Heart right ventricle (tissue), 16 donors: Measurements from ENCODE around the gene RHOU. TPM values are rescaled to one million over a fixed set of nuclear protein-coding genes. Genes with fewer than 3 reads are reported as not detected.

ENCODE experiments used
- ATAC-seq, 8 donors: fragments of 200-7000 bp; cut with Tn5 transposase; one replicate each; pipeline ENCODE4 v1.9.1; 2020; ENCODE audit warnings: mild to moderate bottlenecking in 8 of 8, moderate library complexity in 8 of 8, moderate number of reproducible peaks in 1 of 8
- DNase-seq, 2 donors: peaks; one replicate each; pipeline ENCODE4 v3.0.0-alpha.2; 2020
- H3K27ac ChIP-seq, 10 donors: fragments of 200-600 bp; sonication (generic) in 2 of 10; one replicate each; pipeline versions ENCODE4 v1.5.0 to v1.8.0; 2020 to 2022; ENCODE audit warnings: mild to moderate bottlenecking in 3 of 10
- H3K27me3 ChIP-seq, 7 donors: fragments of 200-600 bp; one replicate each; pipeline ENCODE4 v1.8.0; 2021 to 2022; ENCODE audit warnings: mild to moderate bottlenecking in 2 of 7
- H3K36me3 ChIP-seq, 9 donors: fragments of 200-600 bp; sonication (generic) in 1 of 9; one replicate each; pipeline versions ENCODE4 v1.5.0 to v1.8.0; 2020 to 2022; ENCODE audit warnings: mild to moderate bottlenecking in 2 of 9
- H3K4me1 ChIP-seq, 9 donors: fragments of 200-600 bp; sonication (generic) in 1 of 9; one replicate each; pipeline versions ENCODE4 v1.5.0 to v1.8.0; 2020 to 2022; ENCODE audit warnings: mild to moderate bottlenecking in 4 of 9
- H3K4me3 ChIP-seq, 10 donors: fragments of 200-600 bp; sonication (generic) in 2 of 10; one replicate each; pipeline versions ENCODE4 v1.5.0 to v1.8.0; 2020 to 2022; ENCODE audit warnings: mild to moderate bottlenecking in 7 of 10, moderate library complexity in 2 of 10
- H3K9me3 ChIP-seq, 11 donors: fragments of 200-600 bp in 10 of 11; sonication (generic) in 2 of 11; one replicate each; pipeline versions ENCODE4 v1.5.0 to v1.8.0; 2013 to 2022; ENCODE audit warnings: mild to moderate bottlenecking in 2 of 11, control low read depth in 1 of 11, moderate library complexity in 1 of 11
- CTCF ChIP-seq, 9 donors: fragments of 200-600 bp; sonication (generic) in 2 of 9; IDR thresholded peaks; one replicate each; pipeline versions ENCODE4 v1.5.0 to v1.8.0; 2021 to 2022; ENCODE audit warnings: antibody characterized with exemption in 9 of 9, mild to moderate bottlenecking in 5 of 9, moderate library complexity in 1 of 9
- WGBS, 2 donors: extraction: QIAGEN DNeasy Blood & Tissue Kit; methylation state at CpG; one replicate each; pipeline ENCODE4 v1.1.7; 2013; ENCODE audit warnings: inconsistent platforms in 1 of 2; 5-methylcytosine and 5-hydroxymethylcytosine counted together
- intact Hi-C, 10 donors: fragments of 100-400 bp; cut with DNase I; formaldehyde crosslinking; loops; one replicate each; pipeline versions ENCODE4 v1.11.1 to v1.14.2; 2022
- polyA plus RNA-seq, 2 donors: library from polyadenylated mRNA; stranded (reverse); fragments of 200-250 nt; gene quantifications; one replicate each; pipeline ENCODE4 v1.2.3, GENCODE V29; 2013
- total RNA-seq, 10 donors: library from RNA; stranded (reverse); fragmentation: NEBNext Ultra II Directional in 3 of 10; extraction: Animal tissue kit (Norgen Biotek cat#: 25700) in 3 of 10; gene quantifications; one replicate each; pipeline versions ENCODE4 v1.2.1 to v1.2.4, GENCODE V29; 2021 to 2023
- donor health status: Arrhythmogenic right ventricular cardiomyopathy.
- donor health status: ischemic (EF 13 %, LVEDD 7.1; RV severe dilation, severe dysfunction).
- donor health status: healthy with polysubstance abuse.
- donor health status: DM: no; HTN: yes; CAD: no.
- donor health status: DM: no; HTN: no; CAD: no.
- donor health status: ischemic (EF 25% LVEDD 6.9; RV normal size, moderate dysfunction).
- donor health status: ischemic (EF 25% LVEDD 5.7; RV mildly dilated, moderate dysfunction).
- donor health status: healthy.
- donor health status: DM: yes; HTN: yes; CAD: no.
- donor health status: Ischemic cardiomyopathy.
- donor health status: ischemic (EF 35%, LVEDD 5.7; RV mildly dilated, moderate dysfunction).
- donor health status: nonischemic (EF 11% LVEDD 7.7; RV severe dilation, severe dysfunction).
- donor health status: DM: yes; HTN: yes; CAD: no.
- donor health status: PGD.
- donor health status: ischemic (EF 29% LVEDD 5.4; RV normal size, mild dysfunction).
- donor health status: nonischemic (EF 23%, LVEDD 6.1; RV moderate dilation, normal function).

The RHOU gene
- total and polyA plus RNA-seq, 12 donors, result 1.00 to 10.8 (median 3.3) TPM

- Histone ChIP-seq H3K36me3 (no peaks in the 10 kb centered on the region), H3K4me3 (no peak overlapping the region), H3K27ac (peak overlapping the region in 8 of 10 donors; percentile 16 to 41 (median 34)), H3K4me1 (peaks cover 0 to 13% (median 2%) of the 10 kb centered on the region in 9 donors), H3K27me3 (peaks cover 0 to 64% (median 6%) of the 10 kb centered on the region in 7 donors), H3K9me3 (no peaks in the 10 kb centered on the region)
- no peak for TF ChIP-seq CTCF (IDR thresholded peaks at IDR 0.05)
- intact Hi-C loops, result loop anchor here in 1 of 10 donors (2.0 kb wide), 1 partner anchor 52 kb away; the partner anchor contains the start of gene RHOU
- ATAC-seq (peak in 1 of 8 donors; percentile 63), DNase-seq (no peak)
- WGBS, 2 donors, result 63 to 67% methylated on average over 4 of the region's 4 CpGs
Measured at GRCh38 chr1:228786361-228787129, 51.3 kb downstream of the RHOU start.

DNA sequence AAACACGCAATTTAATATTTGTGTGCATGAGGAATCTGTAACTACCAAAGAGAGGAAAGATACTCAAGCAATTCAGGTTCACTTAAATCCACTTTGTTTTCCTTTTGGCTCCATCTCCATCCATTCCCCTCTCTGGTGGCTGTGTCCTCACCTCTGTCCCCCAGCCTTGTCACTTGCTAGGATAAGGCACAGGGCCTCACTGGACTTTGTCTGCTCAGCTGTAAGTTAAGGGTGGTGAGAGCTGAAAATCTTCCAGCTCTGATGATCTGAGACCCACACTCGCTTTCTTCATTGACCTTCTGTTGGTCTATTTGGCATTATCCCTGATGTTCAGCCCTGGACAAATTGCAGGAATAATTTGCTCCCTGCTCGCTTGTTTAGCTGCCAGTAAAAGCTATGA lies 56.5 kb downstream of the RHOU start:
- H3K4me1 ChIP-seq, result peaks cover 0 to 10% (median 0%) of the 10 kb centered on the region in 9 donors
- H3K36me3 ChIP-seq, result no peaks in the 10 kb centered on the region
- H3K4me3 ChIP-seq, result no peak overlapping the region
- H3K27ac ChIP-seq, result no peak overlapping the region
- peaks cover 0 to 52% (median 0%) of the 10 kb centered on the region in 7 donors for H3K27me3 ChIP-seq
- ATAC-seq (no peak), DNase-seq (no peak)
- intact Hi-C loops, result no loop called here
- WGBS, 2 donors, result 87 to 93% methylated on average over 3 of the region's 3 CpGs
- H3K9me3 ChIP-seq, result peaks cover 0 to 5% (median 0%) of the 10 kb centered on the region in 11 donors
- no peak for TF ChIP-seq CTCF (IDR thresholded peaks at IDR 0.05)

DNA sequence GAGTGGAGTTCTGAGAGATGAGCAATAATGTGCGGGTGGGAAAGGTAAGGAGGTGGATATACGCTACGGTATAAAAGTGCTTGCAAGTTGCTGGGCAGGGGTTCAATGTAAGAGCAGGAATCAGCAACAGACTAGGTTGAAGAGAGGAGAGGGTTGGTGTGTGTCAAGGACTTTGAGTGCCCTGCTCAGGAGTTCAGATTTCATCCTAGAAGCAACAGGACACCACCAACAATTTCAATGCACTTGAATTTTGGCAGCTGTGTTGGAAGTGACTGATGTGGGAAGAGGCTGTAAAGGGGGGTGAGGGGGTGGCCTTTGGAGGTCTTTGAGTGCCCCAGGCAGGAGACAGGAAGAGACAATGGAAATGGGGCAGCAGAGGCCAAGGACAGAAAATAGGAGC lies 57.3 kb downstream of the RHOU start:
- Histone ChIP-seq H3K27me3 (peaks cover 0 to 45% (median 0%) of the 10 kb centered on the region in 7 donors), H3K27ac (no peak overlapping the region), H3K36me3 (no peaks in the 10 kb centered on the region), H3K9me3 (peaks cover 0 to 9% (median 0%) of the 10 kb centered on the region in 11 donors), H3K4me3 (no peak overlapping the region), H3K4me1 (peaks cover 0 to 4% (median 0%) of the 10 kb centered on the region in 9 donors)
- intact Hi-C loops, result no loop called here
- TF ChIP-seq CTCF (IDR thresholded peaks at IDR 0.05), result no peak
- WGBS, 2 donors, result 72 to 79% methylated on average over 3 of the region's 3 CpGs
- DNase-seq, result no peak
- no peak for ATAC-seq

- no peak for TF ChIP-seq CTCF (IDR thresholded peaks at IDR 0.05)
- H3K27ac ChIP-seq, result peak overlapping the region in 1 of 10 donors; percentile 1
- H3K4me1 ChIP-seq, result peaks cover 0 to 4% (median 0%) of the 10 kb centered on the region in 9 donors
- intact Hi-C loops, result no loop called here
- no peak for ATAC-seq
- H3K4me3 ChIP-seq, result no peak overlapping the region
- H3K36me3 ChIP-seq, result no peaks in the 10 kb centered on the region
- no peak for DNase-seq
- WGBS, 2 donors, result 80 to 95% methylated on average over 2 of the region's 2 CpGs
- peaks cover 0 to 9% (median 0%) of the 10 kb centered on the region in 11 donors for H3K9me3 ChIP-seq
- peaks cover 0 to 41% (median 0%) of the 10 kb centered on the region in 7 donors for H3K27me3 ChIP-seq
Measured at GRCh38 chr1:228793032-228793431, 57.8 kb downstream of the RHOU start.
